Erythroblast (primary cell): Measurements from ENCODE around the gene SERPINC1.
"Not testable (repeated sequence)": the region's sequence is repeated elsewhere in the genome, so short reads cannot be mapped to it uniquely, and the experiment has no call there.

Source experiments
- GATA1 ChIP-seq: IDR thresholded peaks from 2 replicates; pipeline ENCODE4 v1.6.1; 2011; ENCODE audit warnings: low read depth, mild to moderate bottlenecking, control low read depth, low read length, moderate library complexity
- POLR2A ChIP-seq: IDR thresholded peaks from 2 replicates; pipeline ENCODE4 v1.6.1; 2011; ENCODE audit warnings: mild to moderate bottlenecking, low read length

GRCh38 chr1:173862146-173862768, 54.9 kb downstream of the SERPINC1 start:
- TF ChIP-seq POLR2A = peak; percentile 20
- not testable (repeated sequence) for TF ChIP-seq GATA1
